ENCODE measurements around the gene FOXP2. TPM values are rescaled to one million over a fixed set of nuclear protein-coding genes. Genes with fewer than 3 reads are reported as not detected.

The FOXP2 gene
- total and polyA plus RNA-seq, 2 of the 4 experiments (the other 2 are of a cell fraction): 0.89 to 1.1 TPM

DNA sequence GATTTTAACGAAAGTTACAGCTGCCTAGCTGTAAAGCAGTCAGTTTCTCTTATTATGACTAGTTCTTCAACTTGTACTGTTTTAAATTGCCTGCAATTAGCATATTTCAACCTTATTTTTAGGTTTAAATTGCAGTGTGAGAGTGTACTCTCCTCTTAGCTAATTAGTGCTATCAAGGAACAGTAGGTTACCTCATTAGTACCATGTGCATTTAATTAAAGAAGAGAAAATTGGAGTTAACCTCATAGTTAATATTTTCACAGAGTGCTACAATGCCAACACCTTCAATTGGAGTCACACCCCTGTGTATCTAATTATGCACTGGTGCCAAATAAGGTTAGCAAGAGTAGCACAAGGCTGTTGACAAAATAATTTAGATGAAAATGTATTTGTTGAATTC is 154.6 kb downstream of the FOXP2 start:
- no peak overlapping the region for H3K27ac ChIP-seq (ENCODE audit: insufficient read depth, low read length)
- no peak overlapping the region for H3K14ac ChIP-seq (replicated peaks; ENCODE audit: low read depth, low read length)
- H3K23ac ChIP-seq (ENCODE audit: low read depth, low read length): no peak overlapping the region
- H4K5ac ChIP-seq (ENCODE audit: low read depth, low read length): no peak overlapping the region
- no peak overlapping the region for H2AK9ac ChIP-seq (replicated peaks; ENCODE audit: low read depth, low read length, poor library complexity)
- dilution Hi-C loops (cut with HindIII; ENCODE audit: low sequenced_read_pairs, unreplicated experiment) (no loop called here), in situ Hi-C loops (cut with MboI; ENCODE audit: low sequenced_read_pairs) (no loop called here), intact Hi-C loops (cut with micrococcal nuclease) (no loop called here)
- H3K4ac ChIP-seq (ENCODE audit: low read depth, low read length): no peak overlapping the region
- POLR2A ChIA-PET (ENCODE audit: unreplicated experiment): no interaction called here
- H3K56ac ChIP-seq (ENCODE audit: extremely low read depth, insufficient read depth, low read length): no peak overlapping the region
- no peak for ATAC-seq (ENCODE audit: low read depth)
- H3K9ac ChIP-seq (ENCODE audit: low read depth, low read length): no peak overlapping the region
- H3K9me3 ChIP-seq (ENCODE audit: control insufficient read depth, insufficient read depth, low read length): no peaks in the 10 kb centered on the region
- no peaks in the 10 kb centered on the region for H4K20me1 ChIP-seq (ENCODE audit: insufficient read depth, low read length)
- H4K8ac ChIP-seq (ENCODE audit: low read depth in 2 of 2, low read length in 2 of 2): no peak overlapping the region
- H3K4me1 ChIP-seq (ENCODE audit: control insufficient read depth, insufficient read depth, low read length): no peaks in the 10 kb centered on the region
- H4K91ac ChIP-seq (ENCODE audit: insufficient read depth, low read depth, low read length): no peak overlapping the region
- no TSS peak for BruUV-seq (replicated peaks)
- no peak overlapping the region for H2BK15ac ChIP-seq (ENCODE audit: low read depth, low read length)
- no peaks in the 10 kb centered on the region for H3K79me1 ChIP-seq (ENCODE audit: low read depth in 1 of 2, low read length in 2 of 2)
- no peaks in the 10 kb centered on the region for H3K9me1 ChIP-seq (ENCODE audit: insufficient read depth, low read length)
- no CpG with 5 or more reads among the region's 1 CpG for WGBS, 2 experiments (ENCODE audit: extremely low coverage in 2 of 2, insufficient read length in 1 of 2)
- no peak overlapping the region for H3K4me2 ChIP-seq (ENCODE audit: low read depth, low read length)
- H2BK5ac ChIP-seq (ENCODE audit: low read depth, low read length, poor library complexity, severe bottlenecking): no peak overlapping the region
- H2BK20ac ChIP-seq (ENCODE audit: low read depth, low read length): no peak overlapping the region
- no peak overlapping the region for H2AFZ ChIP-seq (replicated peaks; ENCODE audit: low read length, poor library complexity)
- TF ChIP-seq BHLHE40 (IDR thresholded peaks at IDR 0.05; ENCODE audit: low read depth, low read length): no peak
- TF ChIP-seq, protein P1, sequence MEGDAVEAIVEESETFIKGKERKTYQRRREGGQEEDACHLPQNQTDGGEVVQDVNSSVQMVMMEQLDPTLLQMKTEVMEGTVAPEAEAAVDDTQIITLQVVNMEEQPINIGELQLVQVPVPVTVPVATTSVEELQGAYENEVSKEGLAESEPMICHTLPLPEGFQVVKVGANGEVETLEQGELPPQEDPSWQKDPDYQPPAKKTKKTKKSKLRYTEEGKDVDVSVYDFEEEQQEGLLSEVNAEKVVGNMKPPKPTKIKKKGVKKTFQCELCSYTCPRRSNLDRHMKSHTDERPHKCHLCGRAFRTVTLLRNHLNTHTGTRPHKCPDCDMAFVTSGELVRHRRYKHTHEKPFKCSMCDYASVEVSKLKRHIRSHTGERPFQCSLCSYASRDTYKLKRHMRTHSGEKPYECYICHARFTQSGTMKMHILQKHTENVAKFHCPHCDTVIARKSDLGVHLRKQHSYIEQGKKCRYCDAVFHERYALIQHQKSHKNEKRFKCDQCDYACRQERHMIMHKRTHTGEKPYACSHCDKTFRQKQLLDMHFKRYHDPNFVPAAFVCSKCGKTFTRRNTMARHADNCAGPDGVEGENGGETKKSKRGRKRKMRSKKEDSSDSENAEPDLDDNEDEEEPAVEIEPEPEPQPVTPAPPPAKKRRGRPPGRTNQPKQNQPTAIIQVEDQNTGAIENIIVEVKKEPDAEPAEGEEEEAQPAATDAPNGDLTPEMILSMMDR (conservative IDR thresholded peaks at IDR 0.05; ENCODE audit: low read depth, low read length): no peak
- TF ChIP-seq RAD21 (IDR thresholded peaks at IDR 0.05; ENCODE audit: low read length): no peak
- no peak for TF ChIP-seq POLR2A (IDR thresholded peaks at IDR 0.05; ENCODE audit: low read depth, low read length)
- no peak overlapping the region for H3K18ac ChIP-seq (ENCODE audit: low read depth, low read length)
- no peak overlapping the region for H2BK120ac ChIP-seq (ENCODE audit: low read depth, low read length)
- CTCF ChIA-PET: interaction anchor here (1.1 kb wide), 1 partner anchor 25 kb away, joined by 3 read pairs; no protein-coding TSS in a partner anchor
- no peak overlapping the region for H2AK5ac ChIP-seq (ENCODE audit: low read depth, low read length)
- DNase-seq: no peak
- no peak overlapping the region for H3K4me3 ChIP-seq (ENCODE audit: insufficient read depth, low read depth, low read length)
- no peaks in the 10 kb centered on the region for H3K27me3 ChIP-seq (ENCODE audit: control insufficient read depth, insufficient read depth, low read length)
- H3K36me3 ChIP-seq (ENCODE audit: control insufficient read depth, insufficient read depth, low read length): no peaks in the 10 kb centered on the region

Measured in IMR-90 (cell line).